Activated CD8-positive, alpha-beta T cell treated with anti-CD3 and anti-CD28 coated beads, Interleukin-2, amount 10 ng/mL, durations not matched to agents 7 days and 5 days (primary cell): ENCODE measurements around the gene COX7A2. TPM values are rescaled to one million over a fixed set of nuclear protein-coding genes. Genes with fewer than 3 reads are reported as not detected.

Source experiments
- ATAC-seq: fragments of 150-1000 bp; cut with Tn5 transposase; one replicate; pipeline ENCODE4 v1.10.0; 2021; ENCODE audit warnings: moderate library complexity
- CTCF ChIA-PET: fragments of 350-600 bp; sonication (Branson Sonifier 250); formaldehyde crosslinking; loops from one replicate; lab custom pipeline; 2021; ENCODE audit warnings: antibody characterized with exemption; lab: Charles Lee
- POLR2A ChIA-PET: fragments of 350-600 bp; sonication (Branson Sonifier 250); formaldehyde crosslinking; loops from one replicate; lab custom pipeline; 2021; ENCODE audit warnings: antibody characterized with exemption; lab: Charles Lee
- DNase-seq: peaks from one replicate; pipeline ENCODE4 v3.0.0-alpha.2; 2020
- H3K27ac Mint-ChIP-seq: one replicate; pipeline ENCODE4 v1.8.0; 2021; ENCODE audit warnings: mild to moderate bottlenecking, mixed read lengths
- H3K27me3 Mint-ChIP-seq: one replicate; pipeline ENCODE4 v1.8.0; 2021; ENCODE audit warnings: low read depth, mixed read lengths
- H3K36me3 Mint-ChIP-seq: one replicate; pipeline ENCODE4 v1.8.0; 2021; ENCODE audit warnings: low read depth, mixed read lengths
- H3K4me1 Mint-ChIP-seq: one replicate; pipeline ENCODE4 v1.8.0; 2021; ENCODE audit warnings: low read depth, mixed read lengths
- H3K4me3 Mint-ChIP-seq: one replicate; pipeline ENCODE4 v1.8.0; 2021; ENCODE audit warnings: mild to moderate bottlenecking, mixed read lengths
- H3K9me3 Mint-ChIP-seq: one replicate; pipeline ENCODE4 v1.8.0; 2022; ENCODE audit warnings: mixed read lengths; ENCODE audit not compliant: insufficient read depth
- total RNA-seq, 2 experiments: library from RNA; stranded (reverse); gene quantifications; one replicate each; pipeline ENCODE4 v1.2.3, GENCODE V29; 2021

Gene COX7A2
- total RNA-seq, 2 experiments from 2014 or later = 430 to 441 TPM

DNA sequence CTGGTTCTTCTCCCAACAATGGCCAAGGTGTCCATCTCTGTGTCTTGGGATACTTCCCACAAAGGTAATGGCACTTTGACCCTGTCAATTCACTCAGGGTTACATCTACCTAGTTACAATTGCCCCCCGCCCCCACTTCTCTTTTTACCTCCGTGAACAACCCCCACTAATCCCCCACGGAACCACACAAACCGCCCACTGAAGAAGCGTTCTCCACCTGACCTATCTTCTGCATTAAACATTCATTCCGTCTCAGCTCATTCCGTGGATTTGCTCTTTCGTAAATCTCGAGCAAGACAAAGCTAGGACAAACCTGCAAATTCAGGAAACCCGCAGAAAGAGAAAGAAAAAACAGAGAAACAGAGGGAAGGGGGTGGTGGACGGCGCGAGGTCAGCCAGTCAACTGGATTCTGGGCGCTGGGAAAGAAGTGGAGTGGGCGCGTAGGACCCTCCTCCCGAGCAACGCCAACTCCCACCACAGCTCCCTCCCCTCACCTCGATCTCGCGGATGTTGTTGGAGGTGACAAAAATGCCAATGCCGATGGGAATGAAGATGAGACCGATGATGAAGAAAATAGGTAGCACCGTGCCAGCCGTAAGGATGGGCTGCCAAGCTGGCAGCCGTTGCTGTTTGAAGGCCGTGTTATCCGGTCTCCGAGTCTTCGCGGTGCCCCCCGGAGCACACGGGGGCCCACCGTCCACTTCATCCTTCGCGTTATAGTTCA, 40.5 kb upstream of the COX7A2 start:
- Mint-ChIP-seq H3K4me1 (peaks cover 49% of the 10 kb centered on the region), H3K9me3 (no peaks in the 10 kb centered on the region), H3K27me3 (no peaks in the 10 kb centered on the region), H3K27ac (no peak overlapping the region), H3K36me3 (peaks cover 12% of the 10 kb centered on the region), H3K4me3 (no peak overlapping the region)
- peak; percentile 7 for ATAC-seq
- CTCF ChIA-PET = interaction anchor here (0.7 to 11.5 kb wide), 5 partner anchors 13 to 263 kb away, joined by 4 to 101 read pairs (median 6); no protein-coding TSS in a partner anchor
- POLR2A ChIA-PET = interaction anchor here (0.6 to 3.3 kb wide), 7 partner anchors 13 to 318 kb away, joined by 3 to 50 read pairs (median 4); partner anchors contain the start of genes COX7A2 and SENP6
- DNase-seq = peak; percentile 37

DNA sequence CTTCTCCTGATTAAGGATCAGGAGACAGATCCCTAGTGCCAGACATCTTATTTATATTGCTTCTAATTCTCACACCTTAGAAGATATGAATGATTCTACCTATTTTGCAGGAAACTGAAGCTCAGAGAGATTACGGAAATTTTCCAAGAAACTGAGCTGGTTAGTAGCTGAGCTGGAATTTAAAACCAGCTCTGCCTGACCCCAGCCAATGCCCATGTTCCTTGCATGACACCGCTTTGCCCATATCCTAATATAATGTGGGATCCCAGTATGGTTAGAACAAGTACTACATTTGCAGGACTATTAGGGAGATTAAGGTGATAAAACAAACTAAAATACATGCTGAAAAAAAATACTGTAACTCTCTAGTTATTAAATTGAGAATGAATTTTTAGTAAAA, 39.1 kb upstream of the COX7A2 start:
- Mint-ChIP-seq H3K36me3 (peaks cover 18% of the 10 kb centered on the region), H3K4me1 (peaks cover 50% of the 10 kb centered on the region), H3K27ac (no peak overlapping the region), H3K4me3 (no peak overlapping the region), H3K9me3 (no peaks in the 10 kb centered on the region), H3K27me3 (no peaks in the 10 kb centered on the region)
- ChIA-PET POLR2A (no interaction called here), CTCF (interaction anchor here (11.5 kb wide), 1 partner anchor 14 kb away, joined by 101 read pairs; no protein-coding TSS in a partner anchor)
- DNase-seq = no peak
- ATAC-seq = no peak

DNA sequence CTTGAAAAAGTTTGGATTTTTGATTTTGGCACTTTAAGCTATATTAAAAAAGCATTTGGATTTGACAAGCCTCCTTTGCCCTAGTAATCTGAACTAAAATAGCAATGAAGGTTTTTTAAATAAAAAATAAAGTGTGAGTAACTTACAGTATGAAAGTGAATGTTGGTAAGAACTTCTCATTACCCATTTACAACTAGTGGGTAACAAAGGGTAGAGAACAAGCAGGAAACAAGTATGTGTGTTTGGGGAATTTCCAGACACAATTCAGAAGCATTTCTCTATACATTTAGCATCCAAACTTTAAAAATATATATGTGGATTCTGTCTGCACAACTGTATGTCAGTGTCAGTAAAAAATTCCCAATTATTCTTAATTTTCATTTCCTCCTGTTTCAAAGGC, 38.1 kb upstream of the COX7A2 start:
- Mint-ChIP-seq H3K36me3 (peaks cover 18% of the 10 kb centered on the region), H3K9me3 (no peaks in the 10 kb centered on the region), H3K4me1 (peaks cover 43% of the 10 kb centered on the region), H3K4me3 (peak overlapping the region; percentile 55), H3K27ac (no peak overlapping the region), H3K27me3 (no peaks in the 10 kb centered on the region)
- ChIA-PET POLR2A (interaction anchor here (0.9 kb wide), 1 partner anchor 39 kb away, joined by 3 read pairs; no protein-coding TSS in a partner anchor), CTCF (interaction anchor here (11.5 kb wide), 1 partner anchor 13 kb away, joined by 101 read pairs; no protein-coding TSS in a partner anchor)
- ATAC-seq (no peak), DNase-seq (no peak)

DNA sequence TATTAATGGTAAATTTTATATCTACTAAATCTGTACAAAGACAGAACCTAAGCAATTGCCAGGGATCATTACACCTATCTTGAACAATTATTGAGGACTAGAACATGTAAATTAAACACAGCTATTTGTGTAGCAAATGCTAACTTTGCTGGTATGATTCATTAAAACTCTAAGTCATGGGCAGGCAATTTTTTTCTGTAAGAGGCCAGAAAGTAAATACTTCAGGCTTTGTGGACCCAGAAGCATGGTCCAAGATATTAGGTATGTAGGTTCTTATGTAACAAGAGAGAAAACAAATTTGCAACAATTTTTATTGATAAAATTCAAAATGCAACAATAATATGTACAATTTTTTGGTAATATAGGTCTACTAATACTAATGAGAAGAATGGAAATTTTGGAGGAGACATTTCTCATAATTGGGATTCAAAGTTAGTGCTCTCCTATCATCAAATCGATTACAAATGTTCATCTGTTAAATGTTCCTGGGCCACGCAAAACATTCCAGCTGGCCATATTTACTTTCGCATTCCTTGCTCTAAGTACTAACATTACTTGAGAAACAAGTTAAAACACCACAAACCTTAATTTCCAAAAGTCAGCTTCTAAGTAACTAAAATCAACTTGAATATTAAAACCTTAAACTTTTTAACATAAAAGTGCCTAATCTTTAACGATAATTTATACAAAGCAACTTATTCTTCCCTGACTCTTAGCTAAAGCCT, 36.7 kb upstream of the COX7A2 start:
- no peak overlapping the region for H3K4me3 Mint-ChIP-seq
- peaks cover 29% of the 10 kb centered on the region for H3K36me3 Mint-ChIP-seq
- no peak overlapping the region for H3K27ac Mint-ChIP-seq
- H3K4me1 Mint-ChIP-seq = peaks cover 41% of the 10 kb centered on the region
- ATAC-seq = no peak
- no peaks in the 10 kb centered on the region for H3K9me3 Mint-ChIP-seq
- H3K27me3 Mint-ChIP-seq = no peaks in the 10 kb centered on the region
- DNase-seq = no peak
- ChIA-PET CTCF (interaction anchor here (1.2 to 11.5 kb wide), 2 partner anchors 12 to 20 kb away, joined by 3 to 101 read pairs; no protein-coding TSS in a partner anchor), POLR2A (no interaction called here)

DNA sequence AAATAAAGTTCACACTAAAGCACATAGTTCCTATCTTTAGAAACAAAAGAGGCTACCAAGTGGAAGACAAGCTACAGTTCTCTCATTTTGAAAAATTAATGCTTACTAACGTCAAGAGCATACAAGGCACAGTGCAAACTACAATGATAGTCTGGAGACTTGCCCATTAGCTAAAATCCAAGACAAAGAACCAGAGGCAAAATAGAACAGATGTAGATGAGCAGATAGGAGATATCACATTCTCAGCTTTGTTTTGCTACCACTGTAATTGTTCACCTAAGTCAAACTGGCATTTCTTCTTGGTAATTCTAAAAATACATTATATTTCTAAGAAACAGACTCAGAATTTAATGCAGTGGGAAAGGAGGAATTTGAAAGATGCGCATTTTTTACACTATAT, 35.8 kb upstream of the COX7A2 start:
- ChIA-PET POLR2A (no interaction called here), CTCF (interaction anchor here (1.2 to 11.5 kb wide), 3 partner anchors 11 to 36 kb away, joined by 3 to 101 read pairs (median 3); partner anchors contain the start of gene COX7A2)
- H3K27ac Mint-ChIP-seq = no peak overlapping the region
- ATAC-seq (no peak), DNase-seq (no peak)
- no peaks in the 10 kb centered on the region for H3K9me3 Mint-ChIP-seq
- H3K4me3 Mint-ChIP-seq = no peak overlapping the region
- peaks cover 45% of the 10 kb centered on the region for H3K4me1 Mint-ChIP-seq
- no peaks in the 10 kb centered on the region for H3K27me3 Mint-ChIP-seq
- peaks cover 35% of the 10 kb centered on the region for H3K36me3 Mint-ChIP-seq

DNA sequence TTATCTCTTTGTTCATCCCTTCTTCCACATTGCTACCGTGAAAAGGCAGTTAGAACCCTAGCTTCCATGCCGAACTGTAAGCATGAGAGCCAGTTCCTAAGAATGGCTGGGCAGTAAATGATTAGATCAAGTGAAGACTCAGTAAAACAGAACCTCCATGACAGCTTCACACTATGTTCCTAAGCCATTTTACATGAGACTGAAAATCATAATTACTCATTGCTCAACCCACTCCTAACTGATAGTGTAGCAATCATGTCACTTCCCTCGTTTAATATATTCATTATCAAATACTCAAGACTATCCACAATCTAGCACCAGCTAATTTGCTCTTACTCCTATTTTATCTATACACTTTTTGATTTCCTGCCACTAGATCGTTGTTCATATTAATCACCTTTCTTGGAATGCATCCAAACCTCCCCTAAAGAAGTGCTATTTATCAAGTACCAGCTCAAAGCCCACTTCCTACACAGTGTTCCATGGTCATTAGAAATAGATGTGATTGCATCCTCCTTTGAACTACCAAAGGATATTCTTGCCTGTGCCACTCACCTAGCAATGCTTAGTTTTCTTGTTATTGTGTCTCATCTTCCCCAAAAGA, 35.0 kb upstream of the COX7A2 start:
- Mint-ChIP-seq H3K9me3 (peaks cover 3% of the 10 kb centered on the region), H3K4me1 (peaks cover 50% of the 10 kb centered on the region), H3K27ac (no peak overlapping the region), H3K27me3 (no peaks in the 10 kb centered on the region), H3K36me3 (peaks cover 43% of the 10 kb centered on the region), H3K4me3 (no peak overlapping the region)
- no peak for DNase-seq
- ChIA-PET CTCF (interaction anchor here (1.0 to 11.5 kb wide), 4 partner anchors 10 to 35 kb away, joined by 3 to 101 read pairs (median 3); partner anchors contain the start of gene COX7A2), POLR2A (interaction anchor here (0.6 kb wide), 1 partner anchor 35 kb away, joined by 4 read pairs; the partner anchor contains the start of gene COX7A2)
- no peak for ATAC-seq

DNA sequence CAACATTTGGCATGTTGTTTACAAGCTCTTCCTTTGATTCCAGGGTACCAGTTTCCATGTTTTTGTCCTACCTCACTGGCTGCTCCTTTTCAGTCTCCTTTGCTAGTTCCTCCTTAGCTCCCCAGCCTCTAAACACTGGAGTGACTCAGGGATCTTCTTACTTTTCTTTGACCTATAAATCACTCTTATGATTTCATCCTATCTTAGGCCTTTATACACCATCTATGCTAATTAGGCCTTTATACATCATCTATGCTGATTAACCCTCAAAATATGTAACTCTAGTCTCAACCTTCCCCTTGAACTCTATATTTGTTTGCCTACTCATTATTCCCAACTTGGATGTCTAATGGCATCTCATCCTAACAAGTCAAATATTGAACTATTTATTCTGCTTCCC, 31.5 kb upstream of the COX7A2 start:
- ChIA-PET POLR2A (no interaction called here), CTCF (interaction anchor here (11.5 kb wide), 1 partner anchor 7 kb away, joined by 101 read pairs; no protein-coding TSS in a partner anchor)
- peaks cover 70% of the 10 kb centered on the region for H3K36me3 Mint-ChIP-seq
- H3K9me3 Mint-ChIP-seq = peaks cover 4% of the 10 kb centered on the region
- DNase-seq (no peak), ATAC-seq (no peak)
- H3K4me3 Mint-ChIP-seq = no peak overlapping the region
- H3K27ac Mint-ChIP-seq = no peak overlapping the region
- H3K27me3 Mint-ChIP-seq = no peaks in the 10 kb centered on the region
- peaks cover 57% of the 10 kb centered on the region for H3K4me1 Mint-ChIP-seq

DNA sequence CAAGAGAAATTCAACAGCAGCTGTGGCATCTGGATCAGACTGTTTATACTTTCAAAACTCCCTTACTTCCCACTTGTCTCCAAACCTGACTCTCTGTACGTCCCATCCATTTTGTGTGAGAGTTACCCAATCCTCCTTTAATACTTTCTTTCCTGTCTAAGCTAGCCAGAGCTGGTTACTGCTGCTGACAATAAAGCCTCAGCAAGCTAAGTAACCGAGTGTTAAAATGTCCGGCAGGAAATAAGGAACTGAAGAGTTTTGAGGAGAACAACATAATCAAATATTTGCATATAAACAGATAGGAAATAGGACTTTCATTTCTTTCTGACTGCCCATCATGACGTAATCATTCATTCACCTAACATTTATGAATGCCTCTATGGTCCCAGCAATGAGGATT, 29.4 kb upstream of the COX7A2 start:
- ATAC-seq = no peak
- Mint-ChIP-seq H3K4me3 (no peak overlapping the region), H3K27ac (no peak overlapping the region), H3K4me1 (peaks cover 40% of the 10 kb centered on the region), H3K36me3 (peaks cover 59% of the 10 kb centered on the region), H3K27me3 (no peaks in the 10 kb centered on the region), H3K9me3 (peaks cover 4% of the 10 kb centered on the region)
- CTCF ChIA-PET = interaction anchor here (1.3 kb wide), 1 partner anchor 24 kb away, joined by 3 read pairs; no protein-coding TSS in a partner anchor
- no peak for DNase-seq
- POLR2A ChIA-PET = interaction anchor here (1.3 to 3.4 kb wide), 2 partner anchors 11 to 29 kb away, joined by 5 to 15 read pairs; partner anchors contain the start of genes COX7A2 and TMEM30A

DNA sequence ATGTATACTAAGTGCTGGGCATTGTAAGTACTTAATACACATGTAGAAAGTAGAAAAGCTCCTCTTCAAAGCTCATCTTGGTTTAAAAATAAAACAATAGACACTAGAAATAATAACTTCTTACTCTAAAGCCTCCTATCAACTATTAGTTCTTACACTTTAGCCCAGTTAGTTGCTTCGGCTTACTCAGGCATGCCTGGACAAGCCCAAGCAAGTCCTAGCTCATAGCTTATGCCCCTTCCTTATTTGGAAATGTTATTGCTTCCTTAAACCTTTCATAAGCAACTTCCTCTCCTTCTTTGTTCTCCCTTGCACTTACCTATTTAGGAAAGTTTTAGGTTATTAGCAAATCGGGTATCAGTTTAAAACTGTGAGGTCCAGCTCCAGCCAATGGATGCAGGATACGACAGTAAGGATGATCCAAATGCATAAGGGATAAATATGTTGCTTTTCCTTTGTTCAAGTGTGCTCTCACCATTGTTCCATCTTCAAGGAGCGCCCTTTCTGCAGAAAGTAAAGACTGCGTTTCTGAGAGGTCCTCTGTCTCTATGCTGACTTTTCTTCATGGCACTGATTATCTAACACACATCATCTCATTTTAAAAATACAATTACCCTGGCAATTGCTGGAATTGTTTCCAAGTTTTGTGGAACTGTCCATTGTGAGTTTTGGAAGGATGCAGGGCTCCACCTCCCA, 28.7 kb upstream of the COX7A2 start:
- H3K36me3 Mint-ChIP-seq = peaks cover 58% of the 10 kb centered on the region
- POLR2A ChIA-PET = interaction anchor here (1.3 to 3.4 kb wide), 2 partner anchors 12 to 28 kb away, joined by 5 to 15 read pairs; partner anchors contain the start of genes COX7A2 and TMEM30A
- H3K27me3 Mint-ChIP-seq = no peaks in the 10 kb centered on the region
- peaks cover 43% of the 10 kb centered on the region for H3K4me1 Mint-ChIP-seq
- no peak for ATAC-seq
- no peak overlapping the region for H3K4me3 Mint-ChIP-seq
- H3K9me3 Mint-ChIP-seq = peaks cover 4% of the 10 kb centered on the region
- CTCF ChIA-PET = interaction anchor here (0.7 to 1.3 kb wide), 2 partner anchors 14 to 25 kb away, joined by 3 read pairs; no protein-coding TSS in a partner anchor
- H3K27ac Mint-ChIP-seq = peak overlapping the region; percentile 31
- no peak for DNase-seq

DNA sequence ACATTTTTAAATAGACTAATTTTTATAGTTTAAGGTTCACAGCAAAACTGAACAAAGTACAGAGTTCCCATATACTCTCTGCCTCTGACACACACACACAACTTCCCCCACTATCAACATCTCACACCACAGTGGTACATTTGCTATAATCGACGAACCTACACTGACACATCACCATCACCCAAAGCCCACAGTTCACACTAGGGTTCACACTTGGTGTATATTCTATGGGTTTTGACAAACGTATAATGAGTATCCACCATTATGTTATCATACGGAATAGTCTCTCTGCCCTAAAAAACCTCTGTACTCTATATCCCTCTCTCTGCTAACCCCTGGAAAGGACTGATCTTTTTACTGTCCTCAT, 25.4 kb upstream of the COX7A2 start:
- no peak overlapping the region for H3K27ac Mint-ChIP-seq
- no peak overlapping the region for H3K4me3 Mint-ChIP-seq
- ATAC-seq = no peak

More for the DNA sequence above, 25.4 kb upstream of the COX7A2 start:
- no peak for DNase-seq
- peaks cover 32% of the 10 kb centered on the region for H3K36me3 Mint-ChIP-seq
- CTCF ChIA-PET = interaction anchor here (6.8 kb wide), 1 partner anchor 12 kb away, joined by 101 read pairs; the partner anchor contains the start of gene TMEM30A
- peaks cover 4% of the 10 kb centered on the region for H3K9me3 Mint-ChIP-seq
- peaks cover 25% of the 10 kb centered on the region for H3K4me1 Mint-ChIP-seq
- H3K27me3 Mint-ChIP-seq = no peaks in the 10 kb centered on the region
- POLR2A ChIA-PET = no interaction called here
